SU-DHL-6 (cell line): ENCODE results near the gene HTR1B.

ENCODE experiments used
- H2AFZ ChIP-seq: fragments of 200-600 bp; sonication (generic); 2 replicates; pipeline ENCODE4 v1.6.1; 2014; ENCODE audit warnings: low read depth, mild to moderate bottlenecking, moderate library complexity, mixed read lengths, antibody characterized with exemption, low read length; ENCODE audit not compliant: severe bottlenecking
- H3F3A ChIP-seq: fragments of 200-600 bp; shearing (Covaris generic); 2 replicates; pipeline ENCODE4 v1.6.0; 2016; ENCODE audit warnings: antibody characterized with exemption, mild to moderate bottlenecking; ENCODE audit not compliant: insufficient read depth
- H3K27ac ChIP-seq: fragments of 200-600 bp; sonication (generic); 2 replicates; pipeline ENCODE4 v1.5.1; 2016; ENCODE audit warnings: low read depth, mild to moderate bottlenecking, low read length, moderate library complexity, mixed read lengths
- H3K27me3 ChIP-seq: fragments of 200-600 bp; sonication (generic), shearing (Covaris generic); 2 replicates; pipeline ENCODE4 v1.6.0; 2014; ENCODE audit warnings: mild to moderate bottlenecking, low read length
- H3K36me3 ChIP-seq: fragments of 200-600 bp; sonication (generic); 2 replicates; pipeline ENCODE4 v1.6.1; 2014; ENCODE audit warnings: mild to moderate bottlenecking, low read length, mixed read lengths
- H3K4me2 ChIP-seq: fragments of 300-600, 200-600 bp; shearing (Covaris generic), sonication (generic); 2 replicates; pipeline ENCODE4 v1.6.0; 2014; ENCODE audit warnings: low read length, low read depth, mild to moderate bottlenecking; ENCODE audit not compliant: poor library complexity, severe bottlenecking
- H3K4me3 ChIP-seq: fragments of 200-600 bp; sonication (generic); 2 replicates; pipeline ENCODE4 v1.5.1; 2014; ENCODE audit warnings: antibody characterized with exemption, low read length, mild to moderate bottlenecking, mixed read lengths; ENCODE audit not compliant: insufficient read depth, poor library complexity, severe bottlenecking
- H3K79me2 ChIP-seq: fragments of 200-600 bp; sonication (generic); 2 replicates; pipeline ENCODE4 v1.6.1; 2014; ENCODE audit warnings: mild to moderate bottlenecking, low read length, moderate library complexity; ENCODE audit not compliant: insufficient read depth
- H3K9ac ChIP-seq: fragments of 200-600 bp; sonication (generic); 2 replicates; pipeline ENCODE4 v1.7.0; 2014; ENCODE audit warnings: mild to moderate bottlenecking, low read length
- H3K9me2 ChIP-seq: fragments of 200-600 bp; sonication (generic); replicated peaks from 2 replicates; pipeline ENCODE4 v1.6.1; 2014; ENCODE audit warnings: low read length; ENCODE audit not compliant: insufficient read depth
- H3K9me3 ChIP-seq: fragments of 200-600 bp; sonication (generic); 2 replicates; pipeline ENCODE4 v1.6.1; 2014; ENCODE audit warnings: low read length, mixed read lengths; ENCODE audit not compliant: insufficient read depth
- H4K20me1 ChIP-seq: fragments of 200-600 bp; sonication (generic); 2 replicates; pipeline ENCODE4 v1.6.1; 2014; ENCODE audit warnings: low read depth, mild to moderate bottlenecking, antibody characterized with exemption, low read length, moderate library complexity, mixed read lengths
- CTCF ChIP-seq: fragments of 200-600 bp; sonication (generic); IDR thresholded peaks from one replicate; pipeline ENCODE4 v1.5.1; 2017; ENCODE audit warnings: antibody characterized with exemption, mild to moderate bottlenecking, low read length, moderate library complexity; ENCODE audit not compliant: insufficient read depth, poor library complexity, severe bottlenecking
- EZH2phosphoT487 ChIP-seq: fragments of 200-600 bp; sonication (generic), shearing (Covaris generic); conservative IDR thresholded peaks from 2 replicates; pipeline ENCODE4 v1.6.1; 2018; ENCODE audit warnings: mild to moderate bottlenecking, antibody characterized with exemption, low read length, moderate library complexity, mixed read lengths

Gene HTR1B

GRCh38 chr6:77425671-77426070, 37.6 kb downstream of the HTR1B start:
- Histone ChIP-seq H3K4me3 (no peak overlapping the region), H3K36me3 (no peaks in the 10 kb centered on the region), H3K79me2 (no peaks in the 10 kb centered on the region), H3K9me3 (no peaks in the 10 kb centered on the region), H3K9me2 (no peaks in the 10 kb centered on the region), H3K27ac (no peak overlapping the region), H3K4me2 (no peak overlapping the region), H3K27me3 (no peaks in the 10 kb centered on the region), H3K9ac (no peak overlapping the region), H3F3A (no peaks in the 10 kb centered on the region), H4K20me1 (no peaks in the 10 kb centered on the region), H2AFZ (no peak overlapping the region)
- TF ChIP-seq EZH2phosphoT487 = no peak
- TF ChIP-seq CTCF = no peak

GRCh38 chr6:77425216-77425615, 38.1 kb downstream of the HTR1B start:
- Histone ChIP-seq H3K4me3 (no peak overlapping the region), H4K20me1 (no peaks in the 10 kb centered on the region), H3K36me3 (no peaks in the 10 kb centered on the region), H3K9me2 (no peaks in the 10 kb centered on the region), H3F3A (no peaks in the 10 kb centered on the region), H3K27ac (no peak overlapping the region), H2AFZ (no peak overlapping the region), H3K4me2 (no peak overlapping the region), H3K9me3 (no peaks in the 10 kb centered on the region), H3K9ac (no peak overlapping the region), H3K79me2 (no peaks in the 10 kb centered on the region), H3K27me3 (no peaks in the 10 kb centered on the region)
- TF ChIP-seq EZH2phosphoT487 (no peak), CTCF (no peak)

GRCh38 chr6:77424761-77425160, 38.5 kb downstream of the HTR1B start:
- TF ChIP-seq CTCF = no peak
- TF ChIP-seq EZH2phosphoT487 = no peak
- Histone ChIP-seq H4K20me1 (no peaks in the 10 kb centered on the region), H3K27me3 (no peaks in the 10 kb centered on the region), H3K27ac (no peak overlapping the region), H3K36me3 (no peaks in the 10 kb centered on the region), H2AFZ (no peak overlapping the region), H3K9me3 (no peaks in the 10 kb centered on the region), H3K9ac (no peak overlapping the region), H3K4me3 (no peak overlapping the region), H3F3A (no peaks in the 10 kb centered on the region), H3K4me2 (no peak overlapping the region), H3K79me2 (no peaks in the 10 kb centered on the region), H3K9me2 (no peaks in the 10 kb centered on the region)
